ENCODE measurements around the gene RGS12.

GRCh38 chr4:3255611-3256186 is 37.1 kb upstream of the RGS12 start:
- TF ChIP-seq CTCF (IDR thresholded peaks at IDR 0.05; ENCODE audit: low read depth, low read length) (no peak), EZH2phosphoT487 (IDR thresholded peaks at IDR 0.05; ENCODE audit: low read depth) (no peak)
